Activated T-cell treated with anti-CD3 and anti-CD28 coated beads for 24 hours (primary cell): Measurements from ENCODE around the gene TAS1R1.

ENCODE experiments used
- DNase-seq: peaks from one replicate; pipeline ENCODE4 v3.0.0-alpha.2; 2020; ENCODE audit warnings: low read depth

The TAS1R1 gene

GRCh38 chr1:6612641-6613360 is 57.7 kb downstream of the TAS1R1 start:
- peak; percentile 23 for DNase-seq

DNA sequence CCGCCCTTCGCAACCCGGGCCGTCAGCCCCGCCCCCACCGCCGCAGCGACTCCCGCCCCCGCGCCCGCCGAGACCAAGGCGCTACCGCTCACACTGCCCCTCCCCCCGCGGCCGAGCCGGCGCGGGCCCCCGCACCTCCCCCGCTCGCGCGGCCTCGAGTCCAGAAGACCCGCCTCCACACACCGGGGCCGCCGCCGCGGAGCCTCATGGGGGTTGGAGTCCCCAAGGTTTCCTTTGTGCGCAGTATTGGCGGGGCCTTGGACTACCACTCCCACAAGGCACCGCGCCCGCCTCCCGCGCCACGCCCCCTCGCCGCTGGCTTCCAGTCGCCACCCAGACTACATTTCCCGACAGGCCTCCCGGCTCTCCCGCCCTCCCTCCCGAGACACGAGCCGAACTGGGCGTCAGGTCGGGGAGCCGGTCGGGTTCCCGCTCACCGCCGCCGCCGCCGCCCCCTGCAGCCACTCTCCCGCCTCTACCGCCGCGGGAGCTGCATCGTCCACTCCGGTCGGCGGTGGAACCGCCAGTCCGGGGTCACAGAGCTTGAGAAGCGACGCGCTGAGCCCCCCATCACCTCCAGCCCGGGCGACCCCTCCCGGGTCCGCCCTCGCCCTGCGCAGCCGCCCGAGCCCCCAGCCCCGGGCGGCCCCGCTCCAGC is 58.4 kb downstream of the TAS1R1 start, which contains the start of gene PHF13:
Gene PHF13 (plus strand): TSS at position 371 of the 658 bp plus-strand sequence. CDS start 336 bp downstream, outside the sequence.
- peak; percentile 99 for DNase-seq

DNA sequence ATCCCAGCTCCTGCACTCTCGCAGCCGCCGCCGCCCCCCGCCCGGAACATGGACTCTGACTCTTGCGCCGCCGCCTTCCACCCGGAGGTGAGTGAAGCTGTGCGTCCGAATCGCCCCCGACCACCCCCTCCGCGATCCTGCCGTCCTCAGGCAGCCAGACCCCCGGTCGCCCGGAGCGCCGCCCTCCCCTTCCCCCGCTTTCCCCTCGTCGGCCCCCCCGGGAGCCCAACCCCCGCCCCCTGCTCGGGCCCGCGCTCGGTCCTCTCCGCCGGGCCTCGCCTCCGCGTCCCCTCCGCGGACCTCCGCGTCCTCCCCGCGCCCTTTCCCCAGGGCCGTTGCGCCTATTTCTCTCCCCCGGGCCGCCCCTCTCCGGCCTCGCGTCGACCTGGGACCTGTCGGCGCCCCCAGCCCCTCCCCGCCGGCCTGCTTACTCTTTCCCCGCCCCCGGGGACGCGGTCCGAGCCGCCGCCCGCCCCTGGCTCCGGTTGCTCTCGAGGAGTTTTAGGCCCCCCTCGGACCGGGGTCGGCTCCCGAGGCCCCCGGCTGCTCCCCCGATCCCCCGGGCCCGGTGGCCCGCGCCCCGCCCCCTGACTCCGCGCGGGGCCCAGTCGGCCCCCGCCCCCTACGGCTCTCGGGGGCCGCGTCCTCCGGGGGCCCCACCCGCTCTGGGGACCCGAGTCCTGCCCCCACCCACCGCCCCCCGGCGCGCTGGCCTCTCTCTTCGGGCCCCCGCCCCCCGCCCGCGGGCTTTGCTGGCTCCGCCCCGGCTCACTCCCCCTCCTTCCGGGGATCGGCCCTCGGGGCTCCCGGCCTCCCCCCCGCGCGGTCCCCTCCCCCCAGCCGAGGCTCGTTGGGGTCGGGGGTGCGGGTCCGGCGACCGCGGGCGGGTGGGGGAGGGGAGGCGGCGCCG is 59.2 kb downstream of the TAS1R1 start:
- peak; percentile 38 for DNase-seq

- no peak for DNase-seq
Observed at GRCh38 chr1:6614929-6615785, 60.0 kb downstream of the TAS1R1 start.

- no peak for DNase-seq
Observed at GRCh38 chr1:6619045-6619444, 63.9 kb downstream of the TAS1R1 start.

- DNase-seq = no peak
Observed at GRCh38 chr1:6621429-6622391, 66.6 kb downstream of the TAS1R1 start.

DNA sequence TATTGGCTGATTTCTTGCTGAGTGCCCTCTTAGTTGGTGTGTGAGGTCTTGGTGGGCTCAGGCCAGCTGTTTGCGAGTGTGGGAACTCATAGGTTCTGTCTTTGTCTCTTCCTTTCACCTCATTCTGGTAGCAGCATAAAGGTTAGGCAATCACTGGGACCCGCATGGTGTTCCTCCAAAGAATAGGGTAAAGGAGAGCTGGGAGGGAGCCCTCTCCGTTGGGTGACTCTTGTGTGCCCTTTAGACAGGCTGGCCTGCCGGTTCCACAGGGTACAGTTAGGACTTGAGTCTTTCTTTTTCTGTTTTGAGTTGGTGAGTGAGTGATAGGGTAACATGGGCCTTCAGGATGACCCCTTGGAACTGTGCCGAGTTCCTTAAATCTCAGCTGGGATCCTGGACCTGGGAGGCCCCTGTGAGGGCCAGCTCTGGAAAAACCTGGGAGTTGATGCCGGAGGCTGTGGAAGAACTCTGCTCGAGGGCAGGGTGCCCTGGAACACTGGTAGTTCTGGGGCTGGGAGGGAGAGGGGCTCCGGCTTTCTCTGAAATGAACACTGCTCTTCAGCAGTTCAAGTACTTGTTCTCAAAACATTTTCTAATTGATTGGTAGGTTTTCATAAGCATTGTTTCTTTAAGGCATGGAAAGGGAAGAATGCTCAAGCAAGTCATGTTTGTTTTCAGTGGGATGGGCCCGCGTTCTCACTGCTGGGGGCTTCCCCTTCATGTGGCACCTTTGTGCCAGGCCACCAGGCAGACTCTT is 67.5 kb downstream of the TAS1R1 start:
- no peak for DNase-seq

GRCh38 chr1:6623269-6623965 is 68.3 kb downstream of the TAS1R1 start:
- DNase-seq = no peak

DNA sequence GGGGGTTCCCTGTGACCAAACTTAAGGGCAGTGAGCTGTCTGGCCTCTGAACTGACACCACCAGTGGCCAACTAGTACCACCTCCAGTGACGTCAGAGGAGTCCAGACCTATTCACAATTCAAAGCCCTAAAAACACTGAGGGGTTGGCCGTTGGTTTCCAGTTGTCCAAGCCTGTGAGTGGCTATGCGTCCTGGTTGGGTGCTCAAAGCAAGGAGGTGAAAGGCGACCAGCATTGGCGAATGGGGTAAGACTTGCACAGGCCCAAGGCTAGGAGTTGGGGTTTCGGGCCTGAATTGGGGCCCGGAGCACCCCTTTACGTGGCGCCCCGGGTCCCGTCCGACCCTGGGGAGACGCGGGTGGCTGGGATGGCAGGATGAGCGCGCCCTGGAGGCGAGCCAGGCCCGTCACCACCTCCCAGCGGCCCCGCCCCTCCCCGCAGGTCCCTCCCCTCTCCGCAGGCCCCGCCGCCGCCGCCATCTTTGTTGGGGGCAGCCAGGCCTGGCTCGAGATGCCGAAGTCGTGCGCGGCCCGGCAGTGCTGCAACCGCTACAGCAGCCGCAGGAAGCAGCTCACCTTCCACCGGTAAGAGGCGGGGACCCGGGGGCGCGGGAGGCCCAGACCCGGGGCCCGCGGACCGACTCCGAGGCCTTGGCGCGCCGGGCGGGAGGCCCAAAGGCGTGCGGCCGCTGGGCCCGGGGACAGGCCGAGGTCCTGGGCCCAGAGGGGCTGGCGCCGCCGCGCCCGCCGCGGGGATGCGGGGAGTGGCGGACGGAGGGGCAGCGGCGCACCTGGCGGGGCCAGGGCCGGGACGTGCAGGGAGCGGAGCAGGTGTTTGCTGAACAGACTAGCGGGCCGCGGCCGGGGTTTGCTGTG is 69.8 kb downstream of the TAS1R1 start, which contains the start of gene THAP3:
Gene THAP3 (plus strand): TSS at position 159 of the 874 bp plus-strand sequence. CDS start 351 bp downstream, at position 510.
- peak; percentile 85 for DNase-seq

DNA sequence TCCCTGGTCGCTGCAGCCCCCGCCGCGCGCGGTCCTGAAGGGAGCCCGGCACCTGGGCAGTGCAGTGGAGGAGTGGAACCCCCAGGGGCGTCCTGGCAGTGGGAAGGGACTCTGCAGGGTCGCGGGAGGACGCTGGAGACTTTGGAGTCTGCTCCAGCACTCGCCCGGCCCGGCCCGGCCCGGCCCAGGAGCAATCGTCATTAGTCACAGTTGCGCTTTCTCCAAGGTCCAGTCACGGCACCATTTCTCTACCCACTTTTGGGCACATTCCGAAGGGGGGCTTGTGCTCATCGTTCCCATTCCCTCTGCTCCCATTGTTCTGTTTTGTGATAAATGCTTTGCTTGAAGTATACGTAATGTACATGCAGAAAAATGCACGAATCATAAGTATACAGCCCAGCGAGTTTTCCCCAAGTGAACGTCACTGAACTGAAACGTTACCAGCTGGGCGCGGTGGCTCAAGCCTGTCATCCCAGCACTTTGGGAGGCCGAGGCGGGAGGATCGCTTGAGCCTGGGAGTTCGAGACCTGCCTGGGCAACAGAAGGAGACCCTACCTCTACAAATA is 70.6 kb downstream of the TAS1R1 start:
- no peak for DNase-seq

DNA sequence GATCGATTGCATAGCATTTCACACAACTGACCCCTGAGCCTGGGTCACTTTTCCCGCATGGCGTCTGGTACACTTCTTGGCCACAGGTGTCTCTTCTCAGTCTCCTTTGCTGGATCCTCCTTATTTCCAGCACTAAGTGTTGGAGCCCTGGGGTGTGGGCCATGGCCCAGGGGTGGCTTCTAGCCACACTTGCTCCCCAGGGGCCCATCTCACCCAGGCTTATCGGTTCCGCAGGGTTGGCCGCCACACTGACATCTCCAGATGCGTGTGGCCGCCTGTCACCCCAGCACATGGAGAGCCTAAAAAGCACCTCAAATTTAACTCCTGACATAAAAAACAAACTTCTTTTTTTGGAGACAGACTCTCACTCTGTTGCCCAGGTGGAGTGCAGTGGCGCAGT is 71.9 kb downstream of the TAS1R1 start:
- no peak for DNase-seq

- DNase-seq = no peak
Observed at GRCh38 chr1:6627841-6628545, 72.9 kb downstream of the TAS1R1 start.

GRCh38 chr1:6628971-6629479 is 73.9 kb downstream of the TAS1R1 start:
- no peak for DNase-seq
